Cerebellar nuclear complex (tissue), 1 donor: ENCODE data around the gene MMP20.

Experiments
- DNase-seq, 2 experiments: peaks; one replicate each; lab custom pipeline; 2025; lab: John Stamatoyannopoulos, UW

Gene MMP20

GRCh38 chr11:102591160-102591718 lies 33.9 kb downstream of the MMP20 start:
- DNase-seq: no peak

- no peak for DNase-seq
Measured at GRCh38 chr11:102590276-102591049, 34.7 kb downstream of the MMP20 start.

- DNase-seq: no peak
Measured at GRCh38 chr11:102589047-102589459, 36.1 kb downstream of the MMP20 start.

GRCh38 chr11:102587722-102588121 lies 37.4 kb downstream of the MMP20 start:
- no peak for DNase-seq

GRCh38 chr11:102583141-102583873 lies 41.8 kb downstream of the MMP20 start:
- DNase-seq: no peak

- DNase-seq: no peak
Measured at GRCh38 chr11:102582140-102582539, 43.0 kb downstream of the MMP20 start.

- no peak for DNase-seq
Measured at GRCh38 chr11:102581066-102581465, 44.1 kb downstream of the MMP20 start.

GRCh38 chr11:102580185-102580951 lies 44.8 kb downstream of the MMP20 start:
- DNase-seq: no peak

- no peak for DNase-seq
Measured at GRCh38 chr11:102577723-102578122, 47.4 kb downstream of the MMP20 start.

- DNase-seq: no peak
Measured at GRCh38 chr11:102577182-102577581, 48.0 kb downstream of the MMP20 start.

GRCh38 chr11:102576350-102576749 lies 48.8 kb downstream of the MMP20 start:
- DNase-seq: no peak

- DNase-seq: no peak
Measured at GRCh38 chr11:102575012-102575411, 50.1 kb downstream of the MMP20 start.

- no peak for DNase-seq
Measured at GRCh38 chr11:102573851-102574250, 51.3 kb downstream of the MMP20 start.

GRCh38 chr11:102572554-102573220 lies 52.4 kb downstream of the MMP20 start:
- no peak for DNase-seq

- no peak for DNase-seq
Measured at GRCh38 chr11:102568851-102569250, 56.3 kb downstream of the MMP20 start.

GRCh38 chr11:102566112-102566511 lies 59.0 kb downstream of the MMP20 start:
- no peak for DNase-seq

- DNase-seq: no peak
Measured at GRCh38 chr11:102564110-102564509, 61.0 kb downstream of the MMP20 start.

- no peak for DNase-seq
Measured at GRCh38 chr11:102561636-102562035, 63.5 kb downstream of the MMP20 start.

- no peak for DNase-seq
Measured at GRCh38 chr11:102560555-102561011, 64.5 kb downstream of the MMP20 start.

- no peak for DNase-seq
Measured at GRCh38 chr11:102559839-102560238, 65.3 kb downstream of the MMP20 start.

- DNase-seq: no peak
Measured at GRCh38 chr11:102555091-102555490, 70.0 kb downstream of the MMP20 start.

GRCh38 chr11:102553835-102554282 lies 71.3 kb downstream of the MMP20 start:
- DNase-seq: no peak
